Astrocyte of the cerebellum (primary cell): ENCODE results near the gene ANGPTL5.

Source experiments
- DNase-seq: peaks from one replicate; pipeline ENCODE4 v3.0.0-alpha.2; 2011; ENCODE audit warnings: low read depth
- H3K4me3 ChIP-seq: 2 replicates; pipeline ENCODE4 v1.5.1; 2011; ENCODE audit warnings: mild to moderate bottlenecking, low read depth, low read length, moderate library complexity
- in situ Hi-C: cut with HindIII; loops from 2 replicates; pipeline ENCODE4 v1.10.0; 2017; ENCODE audit warnings: low sequenced_read_pairs
- TF ChIP-seq, protein P1 (sequence below): IDR thresholded peaks from 2 replicates; pipeline ENCODE4 v1.5.1; 2012; ENCODE audit warnings: low read length, low read depth, moderate library complexity, mild to moderate bottlenecking; ENCODE audit errors: missing control alignments

ANGPTL5 gene

DNA sequence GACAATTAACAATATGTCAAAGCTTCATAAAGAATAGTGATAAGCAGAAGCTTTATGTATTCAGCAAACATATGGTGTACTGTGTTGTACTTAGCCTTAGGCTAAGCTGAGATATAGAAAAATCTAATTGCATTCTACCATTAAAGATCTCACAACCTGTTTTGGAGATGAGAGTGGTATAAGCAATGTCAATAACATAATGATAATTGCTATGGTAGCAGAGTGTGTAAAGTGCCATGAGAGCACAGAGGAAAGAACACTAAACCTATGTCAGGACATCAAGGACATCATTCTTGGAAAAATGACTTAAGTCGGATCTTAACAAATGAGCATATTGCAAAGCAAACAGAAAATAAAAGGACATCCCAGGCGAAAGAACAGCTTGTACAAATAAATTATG, 28.6 kb upstream of the ANGPTL5 start:
- in situ Hi-C loops = no loop called here
- no peak overlapping the region for H3K4me3 ChIP-seq
- DNase-seq = no peak
- TF ChIP-seq, protein P1, sequence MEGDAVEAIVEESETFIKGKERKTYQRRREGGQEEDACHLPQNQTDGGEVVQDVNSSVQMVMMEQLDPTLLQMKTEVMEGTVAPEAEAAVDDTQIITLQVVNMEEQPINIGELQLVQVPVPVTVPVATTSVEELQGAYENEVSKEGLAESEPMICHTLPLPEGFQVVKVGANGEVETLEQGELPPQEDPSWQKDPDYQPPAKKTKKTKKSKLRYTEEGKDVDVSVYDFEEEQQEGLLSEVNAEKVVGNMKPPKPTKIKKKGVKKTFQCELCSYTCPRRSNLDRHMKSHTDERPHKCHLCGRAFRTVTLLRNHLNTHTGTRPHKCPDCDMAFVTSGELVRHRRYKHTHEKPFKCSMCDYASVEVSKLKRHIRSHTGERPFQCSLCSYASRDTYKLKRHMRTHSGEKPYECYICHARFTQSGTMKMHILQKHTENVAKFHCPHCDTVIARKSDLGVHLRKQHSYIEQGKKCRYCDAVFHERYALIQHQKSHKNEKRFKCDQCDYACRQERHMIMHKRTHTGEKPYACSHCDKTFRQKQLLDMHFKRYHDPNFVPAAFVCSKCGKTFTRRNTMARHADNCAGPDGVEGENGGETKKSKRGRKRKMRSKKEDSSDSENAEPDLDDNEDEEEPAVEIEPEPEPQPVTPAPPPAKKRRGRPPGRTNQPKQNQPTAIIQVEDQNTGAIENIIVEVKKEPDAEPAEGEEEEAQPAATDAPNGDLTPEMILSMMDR = no peak

DNA sequence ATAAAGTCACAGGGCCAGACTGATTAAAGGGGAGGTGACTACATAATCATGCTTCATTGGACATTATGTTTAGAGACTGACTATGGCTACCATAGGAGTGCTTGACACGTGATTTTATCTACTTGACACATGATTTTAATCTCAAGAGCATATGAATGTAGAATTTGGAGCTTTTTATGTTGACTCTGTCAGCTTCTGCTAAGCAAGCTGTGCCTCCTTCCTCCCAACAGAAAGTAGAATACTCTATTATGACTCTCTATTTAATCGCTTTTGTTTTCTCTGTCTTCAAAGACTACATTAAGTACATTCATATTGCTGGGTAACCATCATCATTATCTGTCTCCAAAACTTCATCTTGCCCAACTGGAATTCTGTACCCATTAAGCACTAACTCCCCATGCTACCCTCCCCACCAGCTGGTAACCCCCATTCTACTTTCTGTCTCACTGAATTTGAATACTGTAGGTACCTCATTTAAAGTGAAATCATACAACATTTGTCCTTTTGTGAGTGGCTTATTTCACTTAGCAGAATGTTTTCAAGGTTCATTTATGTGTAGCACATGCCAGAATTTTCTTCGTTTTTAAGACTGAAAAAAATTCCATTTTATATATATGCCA, 24.7 kb upstream of the ANGPTL5 start:
- DNase-seq = no peak
- in situ Hi-C loops = no loop called here
- TF ChIP-seq, protein P1 = no peak
- no peak overlapping the region for H3K4me3 ChIP-seq

DNA sequence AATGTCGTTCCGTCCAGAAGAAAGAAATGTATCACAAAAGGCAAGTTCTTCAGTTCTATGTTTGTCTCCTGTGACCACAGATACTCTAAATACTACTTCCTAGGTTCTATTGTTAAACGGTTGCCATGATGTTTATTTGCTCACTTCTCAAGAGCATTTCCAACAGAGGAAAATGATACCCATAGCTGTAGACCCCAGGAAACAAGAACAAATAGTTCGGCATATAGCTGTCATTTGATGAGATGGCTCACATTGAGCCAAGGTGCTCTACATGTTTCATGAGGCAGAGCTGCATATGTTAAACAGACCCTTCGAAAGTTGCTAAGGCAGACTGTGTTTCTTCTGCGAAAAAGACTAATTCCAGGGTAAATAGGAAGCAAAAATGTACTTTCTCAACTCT, 15.4 kb upstream of the ANGPTL5 start:
- DNase-seq = no peak
- in situ Hi-C loops = no loop called here

DNA sequence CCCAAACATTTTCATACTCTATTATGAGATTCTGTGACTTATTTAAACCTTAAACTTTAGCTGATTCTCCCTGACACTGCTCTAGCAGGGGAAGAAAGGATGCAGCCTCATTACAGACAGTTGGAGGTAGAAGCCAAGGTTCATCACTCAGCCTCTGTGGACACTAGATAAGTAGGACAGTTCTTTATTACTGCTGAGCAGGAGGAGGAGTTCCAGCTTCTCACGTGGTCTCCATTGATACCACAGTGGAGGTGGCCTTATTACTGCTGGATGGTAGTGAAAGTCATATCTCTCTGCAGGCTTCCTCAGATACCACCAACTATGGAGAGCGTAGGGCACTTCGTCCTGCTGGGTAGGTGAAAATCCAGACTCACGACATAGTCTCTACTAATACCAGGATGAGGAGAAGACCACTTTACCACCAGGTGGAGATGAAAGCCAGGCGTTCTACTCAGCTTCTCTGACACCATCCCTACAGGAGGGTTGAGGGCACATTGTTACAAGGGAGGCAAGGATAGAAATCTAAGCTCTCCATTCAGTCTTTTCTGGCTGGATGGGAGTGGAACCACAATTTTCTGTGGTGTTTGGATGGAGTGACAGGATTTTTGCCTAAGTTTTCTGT, 13.1 kb upstream of the ANGPTL5 start:
- in situ Hi-C loops = no loop called here
- no peak overlapping the region for H3K4me3 ChIP-seq
- TF ChIP-seq, protein P1 = no peak
- DNase-seq = no peak

More for the DNA sequence above, 15.4 kb upstream of the ANGPTL5 start:
- H3K4me3 ChIP-seq = no peak overlapping the region
- TF ChIP-seq, protein P1 = no peak

DNA sequence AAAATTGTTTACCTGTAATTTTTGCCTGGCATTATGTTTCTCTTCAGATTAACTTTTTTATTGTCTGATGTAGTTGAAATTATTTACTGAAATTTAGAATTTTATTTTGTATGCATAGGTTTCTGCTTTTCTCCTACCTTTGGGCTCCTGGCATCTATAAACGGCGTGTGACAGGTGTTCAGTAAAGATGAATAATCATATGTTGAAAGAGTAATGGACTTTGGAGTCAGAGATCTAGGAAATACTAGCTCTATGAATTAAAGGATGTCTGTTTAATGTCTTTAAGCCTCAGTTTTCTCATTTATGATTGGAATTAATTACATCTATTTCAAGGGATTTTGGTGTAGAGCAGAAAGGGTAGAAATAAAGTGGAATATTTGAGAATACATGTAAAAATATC, 7.2 kb upstream of the ANGPTL5 start:
- in situ Hi-C loops = no loop called here
- no peak overlapping the region for H3K4me3 ChIP-seq
- DNase-seq = no peak
- TF ChIP-seq, protein P1 = no peak

DNA sequence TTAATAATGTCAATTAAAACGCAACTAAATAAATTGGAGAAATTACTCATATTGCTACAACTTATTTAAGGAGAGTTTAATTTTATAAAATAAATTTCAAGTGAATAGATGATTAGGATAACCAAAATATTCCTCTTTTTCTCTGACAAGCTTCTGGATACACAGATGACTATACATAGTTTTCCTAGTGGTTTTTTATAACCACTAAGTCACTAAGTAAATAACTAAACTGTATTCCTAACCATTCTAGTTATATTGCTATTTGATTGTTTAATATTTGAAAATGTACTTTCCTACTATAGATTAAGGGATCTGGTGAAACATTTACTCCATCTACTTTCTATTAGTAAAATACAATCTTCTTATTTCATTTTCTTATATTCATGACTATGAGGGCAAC, 4.7 kb upstream of the ANGPTL5 start:
- in situ Hi-C loops = no loop called here
- no peak for DNase-seq
- TF ChIP-seq, protein P1 = no peak
- H3K4me3 ChIP-seq = no peak overlapping the region
